Liver (tissue), 3 donors: ENCODE measurements around the gene LHPP.

Source experiments
- ATF3 ChIP-seq: IDR thresholded peaks from 2 replicates; pipeline ENCODE4 v1.6.1; 2016; ENCODE audit warnings: antibody characterized with exemption
- CTCF ChIP-seq: fragments of 150-350 bp; IDR thresholded peaks from 2 replicates; pipeline ENCODE4 v1.5.1; 2017; ENCODE audit warnings: improper control_type of control experiment, low read depth, low read length; ENCODE audit not compliant: missing input control
- EGR1 ChIP-seq, 2 donors: IDR thresholded peaks; 2 replicates each; pipeline ENCODE4 v1.6.1; 2016 to 2018; ENCODE audit warnings: antibody characterized with exemption in 2 of 2, low read depth in 2 of 2
- FOXA1 ChIP-seq: IDR thresholded peaks from 2 replicates; pipeline ENCODE4 v1.6.1; 2016; ENCODE audit warnings: antibody characterized with exemption
- GABPA ChIP-seq, 2 donors: IDR thresholded peaks in 1 of 2; conservative IDR thresholded peaks in 1 of 2; 2 replicates each; pipeline ENCODE4 v1.6.1; 2016; ENCODE audit warnings: antibody characterized with exemption in 2 of 2, mild to moderate bottlenecking in 1 of 2, moderate library complexity in 1 of 2
- JUND ChIP-seq, 2 donors: IDR thresholded peaks; 2 replicates each; pipeline ENCODE4 v1.6.1; 2016; ENCODE audit warnings: antibody characterized with exemption in 2 of 2
- MAX ChIP-seq: IDR thresholded peaks from 2 replicates; pipeline ENCODE4 v1.6.1; 2016; ENCODE audit warnings: antibody characterized with exemption
- NR2F2 ChIP-seq: IDR thresholded peaks from 2 replicates; pipeline ENCODE4 v1.6.1; 2016; ENCODE audit warnings: antibody characterized with exemption
- RAD21 ChIP-seq, 2 donors: IDR thresholded peaks; 2 replicates each; pipeline ENCODE4 v1.6.1; 2016; ENCODE audit warnings: antibody characterized with exemption in 2 of 2, mild to moderate bottlenecking in 2 of 2
- RXRA ChIP-seq, 2 donors: IDR thresholded peaks; 2 replicates each; pipeline ENCODE4 v1.6.1; 2017 to 2018; ENCODE audit warnings: antibody characterized with exemption in 2 of 2, mild to moderate bottlenecking in 1 of 2
- SP1 ChIP-seq: IDR thresholded peaks from 2 replicates; pipeline ENCODE4 v1.6.1; 2018; ENCODE audit warnings: antibody characterized with exemption, mild to moderate bottlenecking
- TAF1 ChIP-seq: conservative IDR thresholded peaks from 2 replicates; pipeline ENCODE4 v1.6.1; 2016; ENCODE audit warnings: antibody characterized with exemption, mild to moderate bottlenecking
- ZBTB33 ChIP-seq: IDR thresholded peaks from 2 replicates; pipeline ENCODE4 v1.6.1; 2016; ENCODE audit warnings: antibody characterized with exemption
- TF ChIP-seq, protein P1 (sequence below): IDR thresholded peaks from 2 replicates; pipeline ENCODE4 v1.6.1; 2016; ENCODE audit warnings: antibody characterized with exemption, mild to moderate bottlenecking
- donor health status: healthy.
- donor health status: healthy.

DNA sequence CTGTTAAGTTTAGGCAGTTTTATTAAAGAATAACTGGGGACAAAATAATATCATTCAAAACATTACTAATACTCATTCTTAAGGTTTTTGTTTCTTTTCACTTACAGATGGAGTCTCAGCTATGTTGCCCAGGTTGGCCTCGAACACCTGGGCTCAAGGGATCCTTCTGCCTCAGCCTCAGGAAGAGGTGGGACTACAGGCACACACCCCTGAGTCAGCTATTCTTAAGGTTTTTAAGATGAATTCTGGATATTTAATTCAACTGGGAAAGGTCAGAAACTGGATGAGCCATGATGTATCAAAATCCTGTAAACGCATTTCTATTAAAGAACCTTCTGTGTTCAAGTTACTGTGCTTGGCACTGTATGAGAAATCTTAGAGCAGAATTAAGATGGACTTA lies 46.4 kb upstream of the LHPP start:
- no peak for TF ChIP-seq CTCF
- no peak for TF ChIP-seq ATF3
- TF ChIP-seq MAX: no peak
- no peak for TF ChIP-seq EGR1 (IDR thresholded peaks at IDR 0.05; ENCODE audit: low read depth in 2 of 2)
- no peak for TF ChIP-seq FOXA1
- no peak for TF ChIP-seq SP1
- TF ChIP-seq, protein P1, sequence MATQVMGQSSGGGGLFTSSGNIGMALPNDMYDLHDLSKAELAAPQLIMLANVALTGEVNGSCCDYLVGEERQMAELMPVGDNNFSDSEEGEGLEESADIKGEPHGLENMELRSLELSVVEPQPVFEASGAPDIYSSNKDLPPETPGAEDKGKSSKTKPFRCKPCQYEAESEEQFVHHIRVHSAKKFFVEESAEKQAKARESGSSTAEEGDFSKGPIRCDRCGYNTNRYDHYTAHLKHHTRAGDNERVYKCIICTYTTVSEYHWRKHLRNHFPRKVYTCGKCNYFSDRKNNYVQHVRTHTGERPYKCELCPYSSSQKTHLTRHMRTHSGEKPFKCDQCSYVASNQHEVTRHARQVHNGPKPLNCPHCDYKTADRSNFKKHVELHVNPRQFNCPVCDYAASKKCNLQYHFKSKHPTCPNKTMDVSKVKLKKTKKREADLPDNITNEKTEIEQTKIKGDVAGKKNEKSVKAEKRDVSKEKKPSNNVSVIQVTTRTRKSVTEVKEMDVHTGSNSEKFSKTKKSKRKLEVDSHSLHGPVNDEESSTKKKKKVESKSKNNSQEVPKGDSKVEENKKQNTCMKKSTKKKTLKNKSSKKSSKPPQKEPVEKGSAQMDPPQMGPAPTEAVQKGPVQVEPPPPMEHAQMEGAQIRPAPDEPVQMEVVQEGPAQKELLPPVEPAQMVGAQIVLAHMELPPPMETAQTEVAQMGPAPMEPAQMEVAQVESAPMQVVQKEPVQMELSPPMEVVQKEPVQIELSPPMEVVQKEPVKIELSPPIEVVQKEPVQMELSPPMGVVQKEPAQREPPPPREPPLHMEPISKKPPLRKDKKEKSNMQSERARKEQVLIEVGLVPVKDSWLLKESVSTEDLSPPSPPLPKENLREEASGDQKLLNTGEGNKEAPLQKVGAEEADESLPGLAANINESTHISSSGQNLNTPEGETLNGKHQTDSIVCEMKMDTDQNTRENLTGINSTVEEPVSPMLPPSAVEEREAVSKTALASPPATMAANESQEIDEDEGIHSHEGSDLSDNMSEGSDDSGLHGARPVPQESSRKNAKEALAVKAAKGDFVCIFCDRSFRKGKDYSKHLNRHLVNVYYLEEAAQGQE: no peak
- TF ChIP-seq RXRA (IDR thresholded peaks at IDR 0.05): no peak
- no peak for TF ChIP-seq JUND (IDR thresholded peaks at IDR 0.05)
- TF ChIP-seq NR2F2: no peak
- TF ChIP-seq TAF1: no peak
- no peak for TF ChIP-seq ZBTB33
- TF ChIP-seq GABPA (IDR thresholded peaks at IDR 0.05 in 1 of 2, conservative IDR thresholded peaks at IDR 0.05 in 1 of 2): no peak
- no peak for TF ChIP-seq RAD21 (IDR thresholded peaks at IDR 0.05)
